Esophagus muscularis mucosa (tissue), 4 donors: ENCODE measurements around the gene TNFAIP2.

ENCODE experiments used
- CTCF ChIP-seq, 3 experiments: fragments of 200-600 bp in 2 of 3; fragments of 450-650 bp in 1 of 3; sonication (generic) in 2 of 3; IDR thresholded peaks; one replicate each; pipeline ENCODE4 v1.5.1; 2017 to 2019; ENCODE audit warnings: antibody characterized with exemption in 3 of 3, mild to moderate bottlenecking in 2 of 3, moderate library complexity in 1 of 3
- EP300 ChIP-seq: sonication (generic); formaldehyde crosslinking; IDR thresholded peaks from one replicate; pipeline ENCODE4 v1.6.1; 2017; ENCODE audit warnings: antibody characterized with exemption
- POLR2A ChIP-seq: fragments of 450-650 bp; IDR thresholded peaks from one replicate; pipeline ENCODE4 v1.6.1; 2017; ENCODE audit warnings: antibody characterized with exemption, moderate library complexity, mild to moderate bottlenecking, low read depth

GRCh38 chr14:103134405-103134804 lies 11.1 kb downstream of the TNFAIP2 start:
- TF ChIP-seq CTCF (IDR thresholded peaks at IDR 0.05), result no peak
- no peak for TF ChIP-seq POLR2A
- TF ChIP-seq EP300, result no peak
